DND-41 (cell line): ENCODE measurements around the gene PLEKHA6.
"Not testable (repeated sequence)": the region's sequence is repeated elsewhere in the genome, so short reads cannot be mapped to it uniquely, and the experiment has no call there.

Source experiments
- ATAC-seq: fragments of 200-7000 bp; cut with Tn5 transposase; 3 replicates; pipeline ENCODE4 v1.9.1; 2021; ENCODE audit warnings: low read depth; ENCODE audit not compliant: insufficient read depth
- DNase-seq: peaks from one replicate; pipeline ENCODE4 v3.0.0-alpha.2; 2020
- H2AFZ ChIP-seq: 2 replicates; pipeline ENCODE4 v1.6.0; 2012; ENCODE audit warnings: low read depth, low read length
- H3K27ac ChIP-seq: 2 replicates; pipeline ENCODE4 v1.5.1; 2012; ENCODE audit warnings: low read length, inconsistent platforms
- H3K27me3 ChIP-seq: fragments of 200-600 bp; sonication (generic); 2 replicates; pipeline ENCODE4 v1.6.0; 2012; ENCODE audit warnings: low read length, mild to moderate bottlenecking, inconsistent platforms; ENCODE audit not compliant: insufficient read depth, poor library complexity
- H3K36me3 ChIP-seq: 2 replicates; pipeline ENCODE4 v1.5.1; 2012; ENCODE audit warnings: low read length, inconsistent platforms; ENCODE audit not compliant: insufficient read depth
- H3K4me1 ChIP-seq: 2 replicates; pipeline ENCODE4 v1.5.1; 2012; ENCODE audit warnings: mild to moderate bottlenecking, low read length; ENCODE audit not compliant: insufficient read depth
- H3K4me2 ChIP-seq: 2 replicates; pipeline ENCODE4 v1.6.0; 2012; ENCODE audit warnings: mild to moderate bottlenecking, moderate library complexity, low read length, inconsistent platforms; ENCODE audit not compliant: insufficient read depth
- H3K4me3 ChIP-seq, 2 experiments: fragments of 200-600 bp in 1 of 2; shearing (Covaris generic) in 1 of 2; 2 replicates each; pipeline ENCODE4 v1.5.1; 2012 to 2016; ENCODE audit warnings: inconsistent platforms in 2 of 2, low read length in 2 of 2, mild to moderate bottlenecking in 2 of 2, low read depth in 1 of 2, moderate library complexity in 1 of 2
- H3K79me2 ChIP-seq: 2 replicates; pipeline ENCODE4 v1.6.0; 2012; ENCODE audit warnings: low read length, inconsistent platforms; ENCODE audit not compliant: insufficient read depth
- H3K9ac ChIP-seq: 2 replicates; pipeline ENCODE4 v1.6.0; 2012; ENCODE audit warnings: low read depth, mild to moderate bottlenecking, inconsistent platforms, low read length, moderate library complexity
- H3K9me3 ChIP-seq: 2 replicates; pipeline ENCODE4 v1.5.1; 2012; ENCODE audit warnings: low read length, moderate library complexity, mild to moderate bottlenecking, inconsistent platforms; ENCODE audit not compliant: insufficient read depth, severe bottlenecking
- H4K20me1 ChIP-seq: 2 replicates; pipeline ENCODE4 v1.6.0; 2012; ENCODE audit warnings: low read length; ENCODE audit not compliant: insufficient read depth
- EZH2 ChIP-seq: IDR thresholded peaks from 3 replicates; pipeline ENCODE4 v1.6.1; 2012; ENCODE audit warnings: borderline replicate concordance, low read depth, mild to moderate bottlenecking, moderate library complexity, low read length, inconsistent platforms; ENCODE audit not compliant: severe bottlenecking
- TF ChIP-seq, protein P1 (sequence below): IDR thresholded peaks from 2 replicates; pipeline ENCODE4 v1.5.1; 2012; ENCODE audit warnings: borderline replicate concordance, low read length, moderate library complexity, mild to moderate bottlenecking; ENCODE audit not compliant: poor library complexity, severe bottlenecking; ENCODE audit errors: extremely low read depth

PLEKHA6 gene

DNA sequence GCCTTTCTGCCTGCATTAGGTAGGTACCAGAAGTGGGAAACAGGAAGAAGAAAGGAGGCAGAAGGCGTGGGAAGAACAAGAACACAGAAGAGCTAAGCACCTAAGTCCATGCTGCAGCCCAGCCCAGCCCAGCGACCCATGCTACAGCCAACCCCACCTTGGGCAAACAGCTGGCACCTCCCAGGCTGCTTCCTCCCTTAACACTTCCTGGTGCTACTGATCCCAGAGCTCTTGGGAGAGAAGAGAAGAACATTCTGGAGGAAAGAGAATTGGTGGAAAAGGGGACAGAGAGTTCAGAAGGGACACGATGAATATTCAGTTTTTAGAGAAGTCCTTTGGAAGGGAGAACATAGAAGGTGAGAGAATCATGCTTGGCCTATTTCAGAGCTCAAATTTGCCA lies 28.5 kb downstream of the PLEKHA6 start:
- TF ChIP-seq EZH2: no peak
- Histone ChIP-seq H3K9ac (no peak overlapping the region), H3K27ac (no peak overlapping the region), H3K4me1 (no peaks in the 10 kb centered on the region), H3K4me3 (no peak overlapping the region), H3K36me3 (no peaks in the 10 kb centered on the region), H4K20me1 (no peaks in the 10 kb centered on the region), H3K4me2 (no peak overlapping the region), H3K27me3 (peaks cover 31% of the 10 kb centered on the region), H3K79me2 (no peaks in the 10 kb centered on the region), H3K9me3 (no peaks in the 10 kb centered on the region), H2AFZ (no peak overlapping the region)
- ATAC-seq (no peak), DNase-seq (no peak)

DNA sequence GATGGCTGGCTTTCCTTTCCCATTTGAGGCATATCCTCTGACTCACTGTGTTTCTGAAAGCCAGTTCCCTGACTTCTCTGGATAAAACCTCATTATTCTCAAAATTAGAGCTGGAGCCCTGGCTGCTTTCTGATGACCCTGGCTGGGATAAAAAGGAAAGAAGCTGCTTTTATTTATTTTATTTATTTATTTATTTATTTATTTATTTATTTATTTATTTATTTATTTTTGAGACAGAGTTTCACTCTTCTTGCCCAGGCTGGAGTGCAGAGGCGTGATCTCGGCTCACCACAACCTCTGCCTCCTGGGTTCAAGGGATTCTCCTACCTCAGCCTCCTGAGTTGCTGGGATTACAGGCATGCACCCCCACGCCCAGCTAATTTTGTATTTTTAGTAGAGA lies 31.9 kb downstream of the PLEKHA6 start:
- not testable (repeated sequence) for H2AFZ ChIP-seq, H4K20me1 ChIP-seq, ATAC-seq, H3K27ac ChIP-seq, H3K9ac ChIP-seq, H3K9me3 ChIP-seq, DNase-seq, H3K4me2 ChIP-seq, H3K4me1 ChIP-seq, H3K79me2 ChIP-seq, H3K4me3 ChIP-seq, H3K36me3 ChIP-seq
- peaks cover 25% of the 10 kb centered on the region for H3K27me3 ChIP-seq

DNA sequence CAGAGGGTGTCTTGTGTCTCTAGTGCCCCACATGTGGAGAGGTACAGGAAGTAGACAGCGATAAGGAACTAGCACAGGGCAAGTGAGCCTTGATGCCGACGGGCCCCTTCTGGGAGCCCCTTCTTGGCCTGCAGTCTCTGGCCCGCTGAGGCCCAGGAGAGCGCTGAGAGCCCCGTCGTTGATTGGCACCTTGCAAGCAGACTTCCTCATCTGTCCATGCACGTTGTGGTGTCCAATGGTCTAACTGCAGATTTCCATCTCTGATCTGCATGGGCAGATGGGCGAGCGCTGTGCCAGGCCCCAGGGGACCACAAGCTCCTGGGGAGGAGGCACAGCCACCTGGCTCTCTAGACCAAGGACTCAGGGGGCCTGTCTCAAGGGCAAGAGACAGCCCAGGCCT lies 32.4 kb downstream of the PLEKHA6 start:
- H3K4me2 ChIP-seq: no peak overlapping the region
- H3K9me3 ChIP-seq: no peaks in the 10 kb centered on the region
- peaks cover 26% of the 10 kb centered on the region for H3K27me3 ChIP-seq
- no peaks in the 10 kb centered on the region for H3K36me3 ChIP-seq
- no peak overlapping the region for H2AFZ ChIP-seq
- no peak for ATAC-seq
- no peaks in the 10 kb centered on the region for H3K4me1 ChIP-seq
- DNase-seq: no peak
- H3K27ac ChIP-seq: no peak overlapping the region
- TF ChIP-seq EZH2: no peak
- TF ChIP-seq, protein P1, sequence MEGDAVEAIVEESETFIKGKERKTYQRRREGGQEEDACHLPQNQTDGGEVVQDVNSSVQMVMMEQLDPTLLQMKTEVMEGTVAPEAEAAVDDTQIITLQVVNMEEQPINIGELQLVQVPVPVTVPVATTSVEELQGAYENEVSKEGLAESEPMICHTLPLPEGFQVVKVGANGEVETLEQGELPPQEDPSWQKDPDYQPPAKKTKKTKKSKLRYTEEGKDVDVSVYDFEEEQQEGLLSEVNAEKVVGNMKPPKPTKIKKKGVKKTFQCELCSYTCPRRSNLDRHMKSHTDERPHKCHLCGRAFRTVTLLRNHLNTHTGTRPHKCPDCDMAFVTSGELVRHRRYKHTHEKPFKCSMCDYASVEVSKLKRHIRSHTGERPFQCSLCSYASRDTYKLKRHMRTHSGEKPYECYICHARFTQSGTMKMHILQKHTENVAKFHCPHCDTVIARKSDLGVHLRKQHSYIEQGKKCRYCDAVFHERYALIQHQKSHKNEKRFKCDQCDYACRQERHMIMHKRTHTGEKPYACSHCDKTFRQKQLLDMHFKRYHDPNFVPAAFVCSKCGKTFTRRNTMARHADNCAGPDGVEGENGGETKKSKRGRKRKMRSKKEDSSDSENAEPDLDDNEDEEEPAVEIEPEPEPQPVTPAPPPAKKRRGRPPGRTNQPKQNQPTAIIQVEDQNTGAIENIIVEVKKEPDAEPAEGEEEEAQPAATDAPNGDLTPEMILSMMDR: no peak
- no peak overlapping the region for H3K9ac ChIP-seq
- no peaks in the 10 kb centered on the region for H4K20me1 ChIP-seq
- no peaks in the 10 kb centered on the region for H3K79me2 ChIP-seq
- H3K4me3 ChIP-seq: no peak overlapping the region

DNA sequence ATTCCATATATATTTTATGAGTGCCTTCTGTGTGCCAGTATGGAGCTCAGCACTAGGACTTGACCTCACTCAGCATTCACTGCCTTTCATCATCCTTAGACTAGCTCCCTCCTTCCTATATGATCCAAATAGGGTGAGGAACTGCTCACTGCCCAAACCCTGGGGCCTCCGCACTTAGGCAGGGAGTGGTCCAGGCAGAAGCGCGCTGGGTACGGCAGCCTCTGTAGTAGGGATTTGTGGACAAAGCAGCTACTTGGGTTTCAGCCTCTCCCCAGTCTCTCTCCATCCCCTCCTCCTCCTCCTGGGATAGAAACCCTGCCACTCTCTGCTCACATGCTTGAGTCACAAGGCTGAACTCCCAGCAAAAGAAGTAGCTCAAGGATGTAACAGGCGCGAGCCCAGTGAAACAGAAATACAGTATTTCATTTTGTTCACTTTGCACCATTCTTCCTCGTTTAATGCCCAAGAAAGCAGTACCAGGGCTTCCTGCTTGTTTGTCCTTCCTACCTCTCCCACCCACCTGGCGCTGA lies 32.9 kb downstream of the PLEKHA6 start:
- Histone ChIP-seq H3K27ac (no peak overlapping the region), H3K36me3 (no peaks in the 10 kb centered on the region), H3K9me3 (no peaks in the 10 kb centered on the region), H3K9ac (no peak overlapping the region), H2AFZ (no peak overlapping the region), H3K4me1 (no peaks in the 10 kb centered on the region), H4K20me1 (no peaks in the 10 kb centered on the region), H3K4me2 (no peak overlapping the region), H3K79me2 (no peaks in the 10 kb centered on the region), H3K4me3 (no peak overlapping the region), H3K27me3 (peaks cover 31% of the 10 kb centered on the region)
- no peak for TF ChIP-seq EZH2
- TF ChIP-seq, protein P1: no peak
- ATAC-seq (no peak), DNase-seq (no peak)
